Progenitor cell of endocrine pancreas (in vitro differentiated cells): Measurements from ENCODE around the gene AHDC1. TPM values are rescaled to one million over a fixed set of nuclear protein-coding genes. Genes with fewer than 3 reads are reported as not detected.

Experiments
- DNase-seq: peaks from one replicate; pipeline ENCODE4 v3.0.0; 2021; ENCODE audit warnings: low spot score; ENCODE audit not compliant: unreplicated experiment
- H3K27ac Mint-ChIP-seq: 2 replicates; pipeline ENCODE4 v1.8.0; 2021; ENCODE audit warnings: mild to moderate bottlenecking, moderate library complexity, mixed read lengths
- H3K27me3 Mint-ChIP-seq: 2 replicates; pipeline ENCODE4 v1.8.0; 2021; ENCODE audit warnings: mixed read lengths
- H3K36me3 Mint-ChIP-seq: 2 replicates; pipeline ENCODE4 v1.8.0; 2022; ENCODE audit warnings: mixed read lengths; ENCODE audit not compliant: insufficient read depth
- H3K4me1 Mint-ChIP-seq: 2 replicates; pipeline ENCODE4 v1.8.0; 2021; ENCODE audit warnings: low read depth, mixed read lengths
- H3K4me3 Mint-ChIP-seq: 2 replicates; pipeline ENCODE4 v1.8.0; 2021; ENCODE audit warnings: low read depth, mild to moderate bottlenecking, moderate library complexity, mixed read lengths
- H3K9me3 Mint-ChIP-seq: 2 replicates; pipeline ENCODE4 v1.8.0; 2021; ENCODE audit warnings: low read depth, mixed read lengths
- CTCF ChIP-seq: fragments of 200-600 bp; sonication (generic); IDR thresholded peaks from one replicate; pipeline ENCODE4 v1.5.0; 2021; ENCODE audit warnings: antibody characterized with exemption, mild to moderate bottlenecking; ENCODE audit not compliant: unreplicated experiment
- total RNA-seq: library from RNA; stranded (reverse); gene quantifications from 2 replicates; pipeline ENCODE4 v1.2.1, GENCODE V29; 2021

The AHDC1 gene
- total RNA-seq, 1 donor from 2014 or later = 53.3 TPM

GRCh38 chr1:27517907-27518718 is 85.8 kb downstream of the AHDC1 start:
- no peaks in the 10 kb centered on the region for H3K9me3 Mint-ChIP-seq
- no peak overlapping the region for H3K4me3 Mint-ChIP-seq
- peaks cover 28% of the 10 kb centered on the region for H3K4me1 Mint-ChIP-seq
- H3K27ac Mint-ChIP-seq = no peak overlapping the region
- H3K36me3 Mint-ChIP-seq = no peaks in the 10 kb centered on the region
- no peak for TF ChIP-seq CTCF
- H3K27me3 Mint-ChIP-seq = no peaks in the 10 kb centered on the region
- DNase-seq = no peak

GRCh38 chr1:27517301-27517700 is 86.6 kb downstream of the AHDC1 start:
- peak overlapping the region; percentile 26 for H3K27ac Mint-ChIP-seq
- peaks cover 21% of the 10 kb centered on the region for H3K4me1 Mint-ChIP-seq
- no peaks in the 10 kb centered on the region for H3K36me3 Mint-ChIP-seq
- H3K9me3 Mint-ChIP-seq = no peaks in the 10 kb centered on the region
- DNase-seq = no peak
- H3K27me3 Mint-ChIP-seq = no peaks in the 10 kb centered on the region
- H3K4me3 Mint-ChIP-seq = no peak overlapping the region
- TF ChIP-seq CTCF = no peak

GRCh38 chr1:27515626-27516025 is 88.3 kb downstream of the AHDC1 start:
- H3K36me3 Mint-ChIP-seq = no peaks in the 10 kb centered on the region
- H3K27me3 Mint-ChIP-seq = no peaks in the 10 kb centered on the region
- no peak for TF ChIP-seq CTCF
- H3K9me3 Mint-ChIP-seq = no peaks in the 10 kb centered on the region
- H3K27ac Mint-ChIP-seq = no peak overlapping the region
- no peak overlapping the region for H3K4me3 Mint-ChIP-seq
- peaks cover 15% of the 10 kb centered on the region for H3K4me1 Mint-ChIP-seq
- no peak for DNase-seq

- Mint-ChIP-seq H3K9me3 (no peaks in the 10 kb centered on the region), H3K36me3 (no peaks in the 10 kb centered on the region), H3K4me3 (no peak overlapping the region), H3K27me3 (no peaks in the 10 kb centered on the region), H3K27ac (no peak overlapping the region), H3K4me1 (peaks cover 9% of the 10 kb centered on the region)
- no peak for DNase-seq
- TF ChIP-seq CTCF = no peak
Observed at GRCh38 chr1:27513958-27514357, 90.0 kb downstream of the AHDC1 start.

- H3K27ac Mint-ChIP-seq = no peak overlapping the region
Observed at GRCh38 chr1:27513528-27513927, 90.4 kb downstream of the AHDC1 start.

More at GRCh38 chr1:27513528-27513927, 90.4 kb downstream of the AHDC1 start:
- Mint-ChIP-seq H3K4me1 (peaks cover 5% of the 10 kb centered on the region), H3K9me3 (no peaks in the 10 kb centered on the region), H3K4me3 (no peak overlapping the region), H3K27me3 (no peaks in the 10 kb centered on the region), H3K36me3 (no peaks in the 10 kb centered on the region)
- DNase-seq = no peak
- TF ChIP-seq CTCF = no peak
